ENCODE measurements around the gene POLR2J3.
"Not testable (repeated sequence)": the region's sequence is repeated elsewhere in the genome, so short reads cannot be mapped to it uniquely, and the experiment has no call there.

POLR2J3 gene

DNA sequence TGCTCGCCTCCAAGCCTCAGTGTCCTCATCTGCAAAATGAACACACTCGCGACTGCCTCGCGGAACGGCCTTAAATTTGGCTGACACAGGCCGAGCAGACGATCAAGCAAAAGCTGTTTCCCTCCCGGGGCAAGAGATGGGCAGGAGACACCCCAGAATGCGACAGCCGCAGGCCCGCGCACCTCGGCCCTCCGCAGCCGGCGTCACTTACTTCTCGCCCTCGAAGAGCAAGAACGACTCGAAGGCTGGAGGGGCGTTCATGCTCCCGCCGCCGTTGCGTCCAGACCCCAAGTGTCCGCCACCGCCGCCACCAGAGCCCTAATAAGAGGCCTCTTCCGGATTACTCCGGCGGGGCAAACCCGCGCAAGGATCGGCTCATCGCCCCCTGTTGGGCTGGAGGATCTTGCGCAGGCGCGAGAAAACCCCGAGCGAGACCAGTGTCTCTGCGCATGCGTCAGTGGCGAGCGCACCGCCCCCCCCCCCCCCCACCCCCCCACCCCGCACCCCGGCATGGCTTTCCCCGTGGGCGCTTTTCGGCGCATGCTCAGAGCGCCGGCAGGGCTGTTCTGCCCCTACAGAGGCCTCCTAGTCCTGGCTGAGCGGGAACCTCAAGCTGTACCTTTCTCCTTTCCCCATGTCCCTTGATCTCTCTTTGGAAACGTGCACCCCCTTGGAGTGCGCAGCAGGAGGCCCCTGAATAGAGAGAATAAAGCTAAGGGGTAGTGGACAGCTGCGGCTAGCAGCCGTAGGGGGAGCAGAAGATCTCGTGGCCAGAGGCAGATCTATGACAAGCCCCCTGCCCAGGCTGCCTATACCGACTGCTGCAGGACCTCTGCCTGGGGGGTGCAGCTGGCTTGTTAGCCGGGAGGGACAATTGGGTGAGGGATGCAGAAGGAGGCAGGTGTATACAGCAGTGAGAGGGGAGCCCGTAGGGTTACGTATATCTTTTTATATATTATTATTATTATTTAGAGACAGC is at the start of gene POLR2J3:
POLR2J3 (minus strand) TSS at position 323 of the 979 bp plus-strand sequence; CDS start at position 261, 62 bp downstream.
- peak; percentile 94 for DNase-seq (ENCODE audit: low read depth)

- DNase-seq (ENCODE audit: low read depth): not testable (repeated sequence)
These were observed 45.7 kb upstream of the POLR2J3 start for GRCh38 chr7:102618122-102618521.

DNA sequence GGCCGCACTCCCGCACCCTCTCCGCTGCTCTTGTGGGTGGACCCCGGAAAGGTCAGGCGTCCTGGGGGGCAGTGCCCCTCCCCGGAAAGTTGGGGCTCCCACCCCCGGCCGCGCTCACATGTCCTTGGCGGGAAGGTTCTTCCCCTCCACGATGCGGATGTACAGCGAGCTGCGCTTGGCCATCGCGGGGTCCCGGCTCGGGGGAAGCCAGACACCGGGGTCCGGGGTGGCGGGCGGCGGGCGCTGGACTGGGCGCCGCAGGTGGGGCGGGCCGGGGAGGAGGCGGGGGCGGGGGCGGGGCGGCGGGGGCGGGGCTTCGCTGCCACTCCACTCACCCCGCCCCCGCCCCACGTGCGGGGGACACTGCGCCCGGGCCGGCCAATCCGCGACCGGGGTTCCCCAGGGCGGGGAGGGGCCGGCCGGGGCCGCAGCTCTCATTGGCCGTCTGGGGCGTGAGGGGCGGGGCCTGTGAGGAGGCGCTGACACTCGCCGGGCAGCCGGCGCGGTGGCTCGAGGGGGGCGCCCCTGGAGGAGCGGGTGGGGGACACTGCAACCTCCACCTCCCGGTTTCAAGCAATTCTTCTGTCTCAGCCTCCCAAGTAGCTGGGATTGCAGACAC is 44.2 kb upstream of the POLR2J3 start, which contains the start of gene RASA4:
RASA4 (minus strand) TSS at position 250 of the 619 bp plus-strand sequence; CDS start at position 183, 67 bp downstream.
- DNase-seq (ENCODE audit: low read depth): not testable (repeated sequence)

- DNase-seq (ENCODE audit: low read depth): not testable (repeated sequence)
These were observed 43.5 kb upstream of the POLR2J3 start for GRCh38 chr7:102615930-102616329.

GRCh38 chr7:102614873-102615272 is 42.5 kb upstream of the POLR2J3 start:
- not testable (repeated sequence) for DNase-seq (ENCODE audit: low read depth)

GRCh38 chr7:102614346-102614697 is 41.9 kb upstream of the POLR2J3 start:
- DNase-seq (ENCODE audit: low read depth): not testable (repeated sequence)

DNA sequence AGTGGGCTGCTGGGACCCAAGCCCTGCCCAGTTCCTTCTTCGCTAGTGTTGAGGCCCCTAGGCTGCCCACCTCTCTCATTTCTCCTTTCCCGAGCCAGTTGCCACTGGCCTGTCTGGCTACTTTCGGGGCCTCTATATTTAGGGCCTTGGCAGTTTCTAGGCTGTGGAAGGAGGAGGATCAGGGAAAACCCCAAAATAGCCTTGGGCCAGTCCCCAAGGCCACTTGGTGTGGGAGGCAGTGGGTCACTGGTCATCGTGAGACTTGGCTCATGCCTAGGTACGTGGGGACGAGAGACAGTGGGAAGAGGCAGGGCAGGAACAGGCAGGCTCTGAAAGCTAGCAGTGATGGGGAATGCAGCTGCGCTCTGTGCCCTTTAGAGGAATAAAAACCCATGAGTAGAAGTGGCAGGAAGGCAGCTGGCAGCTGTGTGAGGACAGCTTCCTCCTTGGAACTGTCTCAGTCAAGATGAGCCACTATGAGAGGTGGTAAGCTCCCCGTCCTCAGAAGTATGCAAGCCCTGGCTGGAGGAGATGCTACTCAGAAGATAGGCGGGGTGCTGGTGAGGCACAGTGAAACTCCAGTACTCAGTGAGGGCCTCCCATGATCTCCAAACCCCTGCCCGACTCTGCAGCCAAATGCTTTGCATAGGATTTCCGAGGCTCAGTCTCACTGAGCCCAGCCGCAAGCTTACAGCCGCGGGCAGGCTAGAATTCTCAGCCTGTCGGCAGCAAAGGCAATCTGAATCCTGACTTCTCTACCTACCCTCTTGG is 41.4 kb upstream of the POLR2J3 start:
- DNase-seq (ENCODE audit: low read depth): not testable (repeated sequence)

DNA sequence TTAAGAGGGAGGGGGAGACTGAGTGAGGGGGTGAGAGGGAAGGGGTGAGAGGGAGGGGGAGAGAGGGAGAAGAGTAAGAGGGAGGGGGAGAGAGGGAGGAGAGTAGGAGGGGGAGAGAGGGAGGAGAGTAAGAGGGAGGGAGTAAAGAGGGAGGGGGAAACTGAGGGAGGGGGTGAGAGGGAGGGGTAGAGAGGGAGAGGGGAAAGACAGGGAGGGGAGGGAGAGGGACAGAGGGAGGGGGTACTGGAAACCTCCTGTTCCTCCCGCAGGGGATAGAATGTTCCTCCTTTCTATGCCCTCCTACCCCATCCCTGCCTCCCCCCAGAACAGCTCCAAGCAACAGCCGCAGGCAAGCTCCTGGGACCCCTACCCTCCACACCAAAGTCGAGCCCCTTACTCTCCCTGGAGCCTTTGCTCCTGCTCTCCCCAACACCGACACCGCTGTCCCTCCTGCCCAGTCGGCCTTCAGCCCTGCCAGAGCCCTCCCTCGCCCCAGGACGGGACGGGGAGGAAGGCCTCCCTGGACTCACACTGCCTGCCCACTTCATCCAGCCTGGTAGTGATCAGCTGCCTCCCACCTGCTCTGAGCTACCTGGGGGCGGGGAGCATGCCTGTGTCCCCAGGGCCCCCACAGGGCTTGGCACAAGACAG is 39.4 kb upstream of the POLR2J3 start:
- DNase-seq (ENCODE audit: low read depth): not testable (repeated sequence)

GRCh38 chr7:102611013-102611674 is 38.8 kb upstream of the POLR2J3 start:
- not testable (repeated sequence) for DNase-seq (ENCODE audit: low read depth)

GRCh38 chr7:102610441-102610840 is 38.1 kb upstream of the POLR2J3 start:
- not testable (repeated sequence) for DNase-seq (ENCODE audit: low read depth)

DNA sequence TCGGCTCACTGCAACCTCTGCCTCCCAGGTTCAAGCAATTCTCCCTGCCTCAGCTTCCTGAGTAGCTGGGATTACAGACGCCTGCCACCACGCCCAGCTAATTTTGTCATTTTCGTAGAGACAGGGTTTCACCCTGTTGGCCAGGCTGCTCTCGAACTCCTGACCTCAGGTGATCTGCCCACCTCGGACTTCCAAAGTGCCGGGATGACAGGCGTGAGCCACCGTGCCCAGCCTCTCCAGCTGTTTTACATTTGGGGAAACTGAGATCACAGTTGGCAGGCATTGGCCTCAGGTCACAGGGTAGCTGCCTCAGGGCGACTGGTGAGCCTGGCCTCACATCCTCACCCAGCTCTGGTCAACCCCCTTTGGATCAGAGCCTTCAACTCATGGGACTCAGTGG is 37.4 kb upstream of the POLR2J3 start:
- DNase-seq (ENCODE audit: low read depth): not testable (repeated sequence)

DNA sequence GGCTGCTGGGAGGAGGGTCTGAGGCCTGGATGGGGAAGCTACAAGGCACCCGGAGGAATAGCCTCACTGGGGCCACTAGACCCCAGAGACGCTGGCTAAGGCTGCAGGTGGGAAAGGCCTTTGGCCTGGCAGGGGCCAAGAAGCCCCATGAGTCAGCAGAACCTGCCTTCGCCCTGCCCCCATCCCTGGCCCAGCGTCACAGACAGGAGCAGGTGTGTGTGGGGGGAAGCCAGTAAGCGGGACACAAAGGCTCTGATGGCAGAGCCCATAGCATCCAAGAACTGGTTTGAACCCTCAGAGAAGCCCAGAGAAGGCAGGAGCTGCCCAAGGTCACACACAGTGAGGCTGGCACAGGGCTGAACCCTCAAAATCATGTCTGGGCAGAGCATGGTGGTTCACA is 34.5 kb upstream of the POLR2J3 start:
- not testable (repeated sequence) for DNase-seq (ENCODE audit: low read depth)

DNA sequence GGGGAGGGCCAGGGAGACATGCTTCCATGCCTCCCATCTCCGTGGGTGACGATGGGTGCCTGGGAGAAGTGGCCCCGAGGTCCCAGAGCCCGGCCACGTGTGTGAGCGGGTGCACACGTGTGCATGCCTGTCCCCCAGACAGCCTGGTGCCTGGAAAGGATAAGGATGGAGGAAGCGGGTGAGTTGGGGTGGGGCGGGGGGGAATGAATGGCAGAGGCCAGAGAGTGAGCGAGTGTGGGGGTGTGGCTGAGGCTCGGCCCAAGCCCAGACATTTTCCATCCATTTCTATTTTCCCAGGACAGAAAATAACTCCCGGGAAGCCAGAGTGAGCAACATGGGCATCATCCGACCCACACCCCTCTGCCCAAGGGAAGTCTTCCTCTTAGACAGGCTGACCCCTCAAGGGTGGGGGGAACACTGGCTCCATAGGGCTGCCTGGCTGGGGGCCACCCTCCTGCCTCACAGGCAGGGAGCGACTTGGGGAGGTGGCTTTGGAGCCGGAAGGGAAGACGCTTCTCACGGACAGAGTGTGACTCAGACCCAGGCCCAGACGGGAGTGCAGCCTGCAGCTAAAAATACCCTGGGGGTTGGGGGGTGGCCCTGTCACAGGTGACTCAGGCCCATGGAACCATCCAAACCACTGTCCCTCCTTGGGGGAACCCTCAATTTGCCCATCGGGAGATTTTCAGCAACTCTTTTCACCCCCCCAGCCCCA is 32.2 kb upstream of the POLR2J3 start:
- not testable (repeated sequence) for DNase-seq (ENCODE audit: low read depth)

GRCh38 chr7:102602317-102602716 is 29.9 kb upstream of the POLR2J3 start:
- not testable (repeated sequence) for DNase-seq (ENCODE audit: low read depth)

- DNase-seq (ENCODE audit: low read depth): not testable (repeated sequence)
These were observed 27.3 kb upstream of the POLR2J3 start for GRCh38 chr7:102599699-102600098.

DNA sequence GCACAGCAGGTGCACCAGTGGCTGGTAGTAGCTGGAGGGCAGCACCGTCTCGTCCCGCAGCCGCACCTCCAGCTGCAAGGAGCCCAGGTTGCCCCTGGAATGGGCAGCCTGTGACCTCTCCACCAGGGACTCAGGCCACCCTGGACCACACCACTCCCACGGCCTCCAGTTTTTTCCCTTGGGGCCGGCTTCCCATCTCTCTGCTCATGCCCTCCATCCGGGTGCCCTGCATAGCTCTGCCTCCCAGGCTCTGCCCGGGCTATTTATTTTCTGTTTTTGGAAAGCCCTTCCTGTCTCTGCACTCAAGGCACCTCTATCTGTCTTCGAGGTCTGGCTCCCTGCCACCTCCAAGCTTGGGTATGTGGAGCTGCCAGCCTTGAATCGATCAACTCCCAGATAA is 23.7 kb upstream of the POLR2J3 start:
- not testable (repeated sequence) for DNase-seq (ENCODE audit: low read depth)

DNA sequence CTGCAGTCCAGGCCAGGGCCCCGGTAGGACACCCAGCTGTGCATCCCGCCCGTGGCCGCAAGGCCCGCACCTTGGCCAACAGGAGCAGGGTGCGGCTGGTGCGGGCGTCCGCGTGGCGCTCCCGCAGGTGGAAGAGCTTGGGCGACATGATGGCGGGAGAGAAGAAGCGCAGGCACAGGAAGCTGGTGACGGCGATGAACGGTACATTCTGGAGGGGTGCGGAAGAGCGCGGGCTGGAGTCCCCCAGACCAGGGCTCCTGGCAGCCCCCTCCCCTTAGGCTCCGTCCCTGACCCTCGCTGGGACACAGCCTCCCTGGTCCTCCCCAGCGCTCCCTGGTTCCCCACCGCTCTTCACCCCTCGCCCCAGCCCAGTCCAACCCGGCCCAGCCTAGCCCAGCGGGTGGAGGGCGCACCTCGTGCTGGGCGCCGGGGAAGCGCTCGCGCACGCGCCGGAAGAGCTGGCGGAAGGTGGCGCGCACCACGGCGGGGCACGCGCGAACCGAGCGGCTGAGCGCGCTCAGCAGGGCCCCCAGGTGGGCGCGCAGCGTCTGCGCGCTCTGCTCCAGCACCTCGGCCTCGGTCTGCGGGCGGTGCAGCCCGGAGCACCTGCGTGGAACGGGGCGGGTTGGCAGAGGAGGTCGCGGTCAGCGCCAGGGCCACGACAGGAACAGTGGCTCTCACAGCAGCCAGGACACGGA is 21.4 kb upstream of the POLR2J3 start:
- not testable (repeated sequence) for DNase-seq (ENCODE audit: low read depth)

- not testable (repeated sequence) for DNase-seq (ENCODE audit: low read depth)
These were observed 20.2 kb upstream of the POLR2J3 start for GRCh38 chr7:102592477-102593019.

DNA sequence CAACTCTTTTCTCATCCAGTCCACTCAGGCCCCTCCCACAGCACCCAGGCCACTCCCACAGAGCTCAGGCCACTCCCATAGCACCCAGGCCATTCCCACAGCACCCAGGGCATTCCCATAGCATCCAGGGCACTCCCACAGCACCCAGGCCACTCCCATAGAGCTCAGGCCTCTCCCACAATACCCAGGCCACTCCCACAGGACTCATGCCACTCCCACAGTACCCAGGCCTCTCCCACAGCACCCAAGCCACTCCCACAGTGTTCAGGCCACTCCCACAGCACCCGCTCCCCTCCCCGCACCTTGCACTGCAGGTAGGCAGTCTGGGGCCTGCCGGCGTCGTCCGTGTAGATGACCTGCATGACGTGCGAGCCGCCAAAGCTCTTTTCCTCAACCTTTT is 17.5 kb upstream of the POLR2J3 start:
- DNase-seq (ENCODE audit: low read depth): not testable (repeated sequence)
